ENCODE results near the gene RAB3IP.

The RAB3IP gene

DNA sequence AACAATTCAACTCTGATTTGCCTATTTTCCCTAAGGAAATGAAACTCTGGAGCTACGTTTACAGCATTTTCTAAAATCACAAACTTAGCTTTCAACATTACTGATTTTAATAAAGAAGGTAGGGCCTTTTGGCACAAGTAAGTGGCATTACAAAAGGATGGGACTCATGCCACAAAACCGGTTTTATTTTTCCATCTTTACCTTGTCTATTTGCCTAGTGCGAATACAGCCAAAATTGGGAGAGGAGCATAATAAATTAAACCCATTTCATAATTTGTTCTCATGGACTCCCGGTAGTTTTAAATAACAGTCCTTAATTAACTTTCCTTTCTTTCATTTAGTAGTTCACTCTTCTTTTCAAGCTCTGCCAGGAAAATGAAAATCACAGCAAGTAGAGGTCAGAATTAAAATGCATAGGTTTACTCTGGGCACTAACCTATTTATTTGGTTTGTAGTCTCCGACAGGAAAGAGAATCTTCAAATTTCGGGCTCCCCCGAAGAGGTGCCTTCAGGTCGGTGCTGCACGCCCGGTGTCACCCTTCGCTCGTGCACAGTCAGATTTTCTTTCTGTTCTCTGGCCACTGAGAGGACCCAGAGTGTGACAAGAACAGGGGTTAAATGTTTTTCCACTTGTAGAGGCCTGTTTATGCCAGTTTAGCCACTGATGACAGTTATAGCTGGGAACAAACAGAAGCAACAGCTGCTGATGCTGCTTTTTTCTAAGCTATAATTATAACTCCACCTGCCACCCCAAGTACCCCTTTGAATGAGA lies 39.7 kb upstream of the RAB3IP start, which contains the start of gene BEST3:
BEST3 (minus strand) TSS at position 535 of the 772 bp plus-strand sequence. CDS start 1,505 bp downstream, outside the sequence.
- Histone ChIP-seq H3K36me3 (replicated peaks; ENCODE audit: low read depth, low read length) (no peaks in the 10 kb centered on the region), H2AFZ (ENCODE audit: low read depth, low read length) (no peak within 1 kb of the TSS), H3K9ac (ENCODE audit: low read length) (no peak within 1 kb of the TSS), H3K27me3 (ENCODE audit: low read depth, low read length) (no peaks in the 10 kb centered on the region), H3K27ac (ENCODE audit: low read length) (no peak within 1 kb of the TSS), H3K4me3 (ENCODE audit: low read length) (no peak within 1 kb of the TSS), H4K20me1 (ENCODE audit: insufficient read depth, low read length) (no peaks in the 10 kb centered on the region), H3K79me2 (ENCODE audit: low read length) (no peaks in the 10 kb centered on the region), H3K4me1 (ENCODE audit: low read length) (no peaks in the 10 kb centered on the region), H3K4me2 (ENCODE audit: low read length) (no peak within 1 kb of the TSS), H3K9me3 (ENCODE audit: insufficient read depth, low read length) (no peaks in the 10 kb centered on the region)
- no peak for TF ChIP-seq EZH2phosphoT487 (IDR thresholded peaks at IDR 0.05; ENCODE audit: low read depth)

DNA sequence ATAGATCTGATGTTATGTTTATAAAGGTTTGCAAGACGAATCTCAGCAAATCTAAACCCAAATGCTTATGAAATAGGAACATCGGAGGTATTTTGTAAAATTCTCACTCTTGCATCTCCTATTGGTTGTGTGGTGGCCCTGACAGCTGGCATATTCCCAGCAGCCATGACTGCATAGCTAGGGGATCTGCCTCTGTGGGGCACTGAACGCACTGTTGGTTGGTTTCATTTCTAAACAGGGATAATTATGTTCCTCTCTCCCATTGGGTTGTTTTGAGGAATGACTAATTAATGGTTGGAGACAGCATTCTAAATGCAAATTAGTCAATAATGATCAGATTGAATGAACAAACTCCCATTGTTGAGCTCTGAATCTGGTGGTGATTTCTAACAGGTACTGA lies 36.8 kb upstream of the RAB3IP start:
- H3K4me2 ChIP-seq (ENCODE audit: low read length), result no peak overlapping the region
- no peak overlapping the region for H2AFZ ChIP-seq (ENCODE audit: low read depth, low read length)

DNA sequence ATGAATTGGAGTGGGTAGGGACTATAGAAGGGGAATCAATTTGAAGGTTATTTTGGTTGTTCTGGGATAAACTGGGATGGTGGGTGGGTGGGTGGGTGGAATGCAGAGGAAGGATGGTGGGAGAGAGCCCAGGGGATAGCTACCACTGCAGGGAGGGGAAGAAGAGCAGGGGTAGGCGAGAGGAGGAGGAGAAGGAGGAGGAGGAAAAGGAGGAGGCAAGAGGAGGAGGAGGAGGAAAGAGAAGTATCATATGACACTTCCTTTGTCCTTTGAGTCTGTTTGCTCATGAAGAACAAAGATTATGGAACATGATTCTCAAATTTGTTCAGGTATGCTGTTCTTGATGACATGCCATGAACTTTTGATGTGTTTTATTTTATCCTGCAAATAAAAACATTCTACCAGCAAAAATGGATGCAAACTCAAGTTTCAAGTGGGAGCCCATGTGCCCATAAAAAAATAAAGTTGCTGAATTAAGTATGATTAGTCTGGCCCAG lies 35.5 kb upstream of the RAB3IP start:
- Histone ChIP-seq H3K4me3 (ENCODE audit: low read length) (no peak overlapping the region), H2AFZ (ENCODE audit: low read depth, low read length) (no peak overlapping the region), H3K4me1 (ENCODE audit: low read length) (peaks cover 7% of the 10 kb centered on the region), H3K9me3 (ENCODE audit: insufficient read depth, low read length) (no peaks in the 10 kb centered on the region), H3K79me2 (ENCODE audit: low read length) (no peaks in the 10 kb centered on the region), H3K36me3 (replicated peaks; ENCODE audit: low read depth, low read length) (no peaks in the 10 kb centered on the region), H3K27ac (ENCODE audit: low read length) (no peak overlapping the region), H4K20me1 (ENCODE audit: insufficient read depth, low read length) (no peaks in the 10 kb centered on the region), H3K27me3 (ENCODE audit: low read depth, low read length) (no peaks in the 10 kb centered on the region), H3K4me2 (ENCODE audit: low read length) (no peak overlapping the region), H3K9ac (ENCODE audit: low read length) (no peak overlapping the region)
- TF ChIP-seq, protein P1, sequence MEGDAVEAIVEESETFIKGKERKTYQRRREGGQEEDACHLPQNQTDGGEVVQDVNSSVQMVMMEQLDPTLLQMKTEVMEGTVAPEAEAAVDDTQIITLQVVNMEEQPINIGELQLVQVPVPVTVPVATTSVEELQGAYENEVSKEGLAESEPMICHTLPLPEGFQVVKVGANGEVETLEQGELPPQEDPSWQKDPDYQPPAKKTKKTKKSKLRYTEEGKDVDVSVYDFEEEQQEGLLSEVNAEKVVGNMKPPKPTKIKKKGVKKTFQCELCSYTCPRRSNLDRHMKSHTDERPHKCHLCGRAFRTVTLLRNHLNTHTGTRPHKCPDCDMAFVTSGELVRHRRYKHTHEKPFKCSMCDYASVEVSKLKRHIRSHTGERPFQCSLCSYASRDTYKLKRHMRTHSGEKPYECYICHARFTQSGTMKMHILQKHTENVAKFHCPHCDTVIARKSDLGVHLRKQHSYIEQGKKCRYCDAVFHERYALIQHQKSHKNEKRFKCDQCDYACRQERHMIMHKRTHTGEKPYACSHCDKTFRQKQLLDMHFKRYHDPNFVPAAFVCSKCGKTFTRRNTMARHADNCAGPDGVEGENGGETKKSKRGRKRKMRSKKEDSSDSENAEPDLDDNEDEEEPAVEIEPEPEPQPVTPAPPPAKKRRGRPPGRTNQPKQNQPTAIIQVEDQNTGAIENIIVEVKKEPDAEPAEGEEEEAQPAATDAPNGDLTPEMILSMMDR (IDR thresholded peaks at IDR 0.05; ENCODE audit: low read depth, low read length), result no peak
- TF ChIP-seq EZH2phosphoT487 (IDR thresholded peaks at IDR 0.05; ENCODE audit: low read depth), result no peak

More for the DNA sequence above, 36.8 kb upstream of the RAB3IP start:
- no peaks in the 10 kb centered on the region for H3K36me3 ChIP-seq (replicated peaks; ENCODE audit: low read depth, low read length)
- H3K9ac ChIP-seq (ENCODE audit: low read length), result no peak overlapping the region
- H3K4me3 ChIP-seq (ENCODE audit: low read length), result no peak overlapping the region
- no peaks in the 10 kb centered on the region for H3K9me3 ChIP-seq (ENCODE audit: insufficient read depth, low read length)
- no peaks in the 10 kb centered on the region for H3K27me3 ChIP-seq (ENCODE audit: low read depth, low read length)
- no peak for TF ChIP-seq EZH2phosphoT487 (IDR thresholded peaks at IDR 0.05; ENCODE audit: low read depth)
- TF ChIP-seq, protein P1 (IDR thresholded peaks at IDR 0.05; ENCODE audit: low read depth, low read length), result no peak
- H3K4me1 ChIP-seq (ENCODE audit: low read length), result no peaks in the 10 kb centered on the region
- H4K20me1 ChIP-seq (ENCODE audit: insufficient read depth, low read length), result no peaks in the 10 kb centered on the region
- H3K27ac ChIP-seq (ENCODE audit: low read length), result no peak overlapping the region
- H3K79me2 ChIP-seq (ENCODE audit: low read length), result no peaks in the 10 kb centered on the region

DNA sequence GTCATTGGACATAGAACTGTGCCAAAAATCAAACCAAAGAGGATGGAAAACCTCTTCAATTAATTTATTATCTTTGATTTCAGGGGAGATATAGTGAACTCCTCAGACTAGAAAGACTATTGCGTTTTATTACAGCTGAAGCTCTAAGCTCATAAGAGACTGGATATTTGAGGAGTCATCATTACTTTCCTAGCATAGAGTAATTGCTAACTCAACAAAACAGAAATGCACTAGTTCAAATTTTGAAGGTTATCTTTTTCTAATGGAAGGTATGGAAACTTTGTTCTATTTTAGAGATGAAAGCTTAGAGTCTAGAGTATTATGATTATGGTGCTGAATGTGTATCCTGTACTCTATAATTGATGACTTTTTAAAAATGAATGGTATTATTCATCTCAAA lies 34.3 kb upstream of the RAB3IP start:
- H3K9ac ChIP-seq (ENCODE audit: low read length), result no peak overlapping the region
- no peaks in the 10 kb centered on the region for H4K20me1 ChIP-seq (ENCODE audit: insufficient read depth, low read length)
- no peak overlapping the region for H3K27ac ChIP-seq (ENCODE audit: low read length)
- no peak overlapping the region for H3K4me3 ChIP-seq (ENCODE audit: low read length)
- no peak overlapping the region for H2AFZ ChIP-seq (ENCODE audit: low read depth, low read length)
- TF ChIP-seq, protein P1 (IDR thresholded peaks at IDR 0.05; ENCODE audit: low read depth, low read length), result no peak
- no peak for TF ChIP-seq EZH2phosphoT487 (IDR thresholded peaks at IDR 0.05; ENCODE audit: low read depth)
- H3K79me2 ChIP-seq (ENCODE audit: low read length), result no peaks in the 10 kb centered on the region
- peaks cover 9% of the 10 kb centered on the region for H3K4me1 ChIP-seq (ENCODE audit: low read length)
- H3K4me2 ChIP-seq (ENCODE audit: low read length), result no peak overlapping the region
- no peaks in the 10 kb centered on the region for H3K36me3 ChIP-seq (replicated peaks; ENCODE audit: low read depth, low read length)
- H3K27me3 ChIP-seq (ENCODE audit: low read depth, low read length), result no peaks in the 10 kb centered on the region
- H3K9me3 ChIP-seq (ENCODE audit: insufficient read depth, low read length), result no peaks in the 10 kb centered on the region

Data from OCI-LY3 (cell line).